HCT116 (cell line): ENCODE measurements around the gene SMTN. TPM values are rescaled to one million over a fixed set of nuclear protein-coding genes. Genes with fewer than 3 reads are reported as not detected.
"Not testable (repeated sequence)": the region's sequence is repeated elsewhere in the genome, so short reads cannot be mapped to it uniquely, and the experiment has no call there.

Experiments
- ATAC-seq: fragments of 200-7000 bp; cut with Tn5 transposase; 2 replicates; pipeline ENCODE4 v1.9.1; 2020; ENCODE audit warnings: mild to moderate bottlenecking, moderate library complexity
- BruUV-seq: library from RNA; stranded (reverse); fragments of 400-500 nt; replicated peaks from 2 replicates; lab custom pipeline; 2021; lab: Mats Ljungman, UMichigan
- CTCF ChIA-PET: fragments of 300-600 bp; sonication (Branson Sonifier 250); formaldehyde crosslinking; loops from one replicate; lab custom pipeline; 2021; ENCODE audit warnings: antibody characterized with exemption; lab: Charles Lee
- POLR2A ChIA-PET: fragments of 300-600, 350-600 bp; sonication (Branson Sonifier 250); formaldehyde crosslinking; loops from one replicate; lab custom pipeline; 2021; ENCODE audit warnings: antibody characterized with exemption; lab: Charles Lee
- RAD21 ChIA-PET, 2 experiments: fragments of 300-600 bp; sonication (Branson Sonifier 250); formaldehyde crosslinking; loops; one replicate each; lab custom pipeline; 2023; ENCODE audit warnings: low total read pairs in 2 of 2; ENCODE audit not compliant: uncharacterized antibody in 2 of 2, unreplicated experiment in 2 of 2, low non-redundant PET in 1 of 2; lab: Charles Lee
- DNase-seq: peaks from one replicate; pipeline ENCODE4 v3.0.0-alpha.2; 2010; ENCODE audit warnings: low read depth, low spot score
- H2AFZ ChIP-seq: fragments of 200-600 bp; shearing (Covaris generic), sonication (generic); 2 replicates; pipeline ENCODE4 v1.6.1; 2017; ENCODE audit warnings: low read depth, mixed run types, mixed read lengths, antibody characterized with exemption, low read length; ENCODE audit not compliant: poor library complexity, severe bottlenecking
- H3K27ac ChIP-seq: 2 replicates; pipeline ENCODE4 v1.5.1; 2012; ENCODE audit warnings: low read depth, low read length
- H3K27me3 ChIP-seq: fragments of 200-600 bp; sonication (generic); 2 replicates; pipeline ENCODE4 v1.6.1; 2016; ENCODE audit warnings: mixed run types, low read length, mixed read lengths; ENCODE audit not compliant: insufficient read depth
- H3K36me3 ChIP-seq, 2 experiments: fragments of 200-500 bp in 1 of 2; fragments of 200-600 bp in 1 of 2; sonication (Bioruptor generic) in 1 of 2; sonication (generic) in 1 of 2; 2 replicates each; pipeline versions ENCODE4 v1.5.1 to v1.6.1; 2014 to 2016; ENCODE audit warnings: low read length in 2 of 2, inconsistent platforms in 1 of 2, mixed read lengths in 1 of 2, mixed run types in 1 of 2; ENCODE audit not compliant: insufficient read depth in 2 of 2, control insufficient read depth in 1 of 2
- H3K4me1 ChIP-seq, 2 experiments: fragments of 200-600 bp in 1 of 2; sonication (generic) in 1 of 2; 2 replicates each; pipeline versions ENCODE4 v1.5.1 to v1.6.1; 2012 to 2017; ENCODE audit warnings: low read length in 2 of 2, inconsistent platforms in 1 of 2, mild to moderate bottlenecking in 1 of 2, mixed read lengths in 1 of 2, mixed run types in 1 of 2, moderate library complexity in 1 of 2; ENCODE audit not compliant: insufficient read depth in 2 of 2, control insufficient read depth in 1 of 2
- H3K4me2 ChIP-seq: fragments of 200-600 bp; sonication (generic); 2 replicates; pipeline ENCODE4 v1.6.1; 2017; ENCODE audit warnings: mixed run types, low read length, mixed read lengths
- H3K4me3 ChIP-seq, 2 experiments: fragments of 200-600 bp in 1 of 2; sonication (generic) in 1 of 2; replicated peaks in 1 of 2; 2 replicates each; pipeline ENCODE4 v1.5.1; 2011 to 2016; ENCODE audit warnings: low read length in 2 of 2, control low read depth in 1 of 2, low read depth in 1 of 2, mild to moderate bottlenecking in 1 of 2, mixed read lengths in 1 of 2, mixed run types in 1 of 2
- H3K79me2 ChIP-seq: fragments of 200-600 bp; sonication (generic); 2 replicates; pipeline ENCODE4 v1.6.1; 2017; ENCODE audit warnings: mild to moderate bottlenecking, mixed run types, low read length, moderate library complexity, mixed read lengths; ENCODE audit not compliant: insufficient read depth
- H3K9ac ChIP-seq: fragments of 200-600 bp; sonication (generic); 2 replicates; pipeline ENCODE4 v1.6.1; 2016; ENCODE audit warnings: low read length, mixed read lengths
- H3K9me2 ChIP-seq: fragments of 200-600 bp; sonication (generic), shearing (Covaris generic); 2 replicates; pipeline ENCODE4 v1.6.1; 2017; ENCODE audit warnings: mixed run types, mild to moderate bottlenecking, moderate library complexity; ENCODE audit not compliant: insufficient read depth
- H3K9me3 ChIP-seq, 2 experiments: fragments of 200-500 bp in 1 of 2; fragments of 200-600 bp in 1 of 2; sonication (Bioruptor generic) in 1 of 2; sonication (generic) in 1 of 2; 2 replicates each; pipeline ENCODE4 v1.6.1; 2014 to 2017; ENCODE audit warnings: low read length in 2 of 2, mixed read lengths in 2 of 2, inconsistent platforms in 1 of 2, low read depth in 1 of 2, mild to moderate bottlenecking in 1 of 2, mixed run types in 1 of 2, moderate library complexity in 1 of 2; ENCODE audit not compliant: control insufficient read depth in 1 of 2, insufficient read depth in 1 of 2
- H4K20me1 ChIP-seq: fragments of 200-600 bp; sonication (generic), shearing (Covaris generic); 2 replicates; pipeline ENCODE4 v1.6.1; 2017; ENCODE audit warnings: mixed run types, mild to moderate bottlenecking, moderate library complexity; ENCODE audit not compliant: insufficient read depth
- CBX3 ChIP-seq: IDR thresholded peaks from 2 replicates; pipeline ENCODE4 v1.6.1; 2012; ENCODE audit warnings: low read depth
- CEBPB ChIP-seq: IDR thresholded peaks from 2 replicates; pipeline ENCODE4 v1.6.1; 2012; ENCODE audit warnings: low read depth
- ELF1 ChIP-seq: IDR thresholded peaks from 2 replicates; pipeline ENCODE4 v1.6.1; 2012; ENCODE audit warnings: low read depth, borderline replicate concordance
- FOSL1 ChIP-seq: IDR thresholded peaks from 2 replicates; pipeline ENCODE4 v1.6.1; 2012; ENCODE audit warnings: low read depth
- MAX ChIP-seq: IDR thresholded peaks from 2 replicates; pipeline ENCODE4 v1.6.1; 2012
- SRF ChIP-seq: IDR thresholded peaks from 2 replicates; pipeline ENCODE4 v1.6.1; 2012; ENCODE audit warnings: low read depth
- TCF7L2 ChIP-seq: IDR thresholded peaks from 2 replicates; pipeline ENCODE4 v1.7.0; 2011; ENCODE audit warnings: borderline replicate concordance, inconsistent platforms; ENCODE audit not compliant: insufficient read depth, insufficient read length; ENCODE audit errors: extremely low read depth
- ZFX ChIP-seq: fragments of 450-650 bp; IDR thresholded peaks from 2 replicates; pipeline ENCODE4 v1.6.1; 2017
- intact Hi-C: fragments of 100-400 bp; cut with micrococcal nuclease; formaldehyde crosslinking; loops from 2 replicates; pipeline ENCODE4 v1.10.0; 2022
- total RNA-seq: library from RNA; stranded (reverse); gene quantifications from one replicate; pipeline ENCODE4 v1.2.1, GENCODE V29; 2021; ENCODE audit not compliant: unreplicated experiment

The SMTN gene
- total RNA-seq, 1 experiment from 2014 or later = 148 TPM

- RAD21 ChIA-PET = no interaction called here
- Histone ChIP-seq H2AFZ (no peak overlapping the region), H3K4me3 (no peak overlapping the region), H3K9me3 (no peaks in the 10 kb centered on the region), H3K9ac (no peak overlapping the region), H3K36me3 (peaks cover 35 to 59% of the 10 kb centered on the region in 2 experiments), H3K9me2 (no peaks in the 10 kb centered on the region), H3K4me1 (peaks cover 0 to 5% of the 10 kb centered on the region in 2 experiments; a peak in 2 of 4 replicates), H3K27ac (no peak overlapping the region), H4K20me1 (no peaks in the 10 kb centered on the region), H3K79me2 (no peaks in the 10 kb centered on the region), H3K4me2 (no peak overlapping the region), H3K27me3 (no peaks in the 10 kb centered on the region)
- no TSS peak for BruUV-seq
- CTCF ChIA-PET = interaction anchor here (1.9 kb wide), 1 partner anchor 10 kb away, joined by 14 read pairs; the partner anchor contains the start of gene SELENOM
- POLR2A ChIA-PET = interaction anchor here (1.6 to 2.3 kb wide), 2 partner anchors 12 to 14 kb away, joined by 4 to 8 read pairs; no protein-coding TSS in a partner anchor
- ATAC-seq (no peak), DNase-seq (no peak)
- intact Hi-C loops = no loop called here
- TF ChIP-seq CBX3 (no peak), CEBPB (no peak), TCF7L2 (no peak), MAX (no peak), ELF1 (no peak), SRF (no peak), FOSL1 (no peak), ZFX (no peak)
- TF ChIP-seq, all 23 proteins: peak for 0
Measured at GRCh38 chr22:31096657-31097279, 15.7 kb downstream of the SMTN start.

- H3K27ac ChIP-seq, H3K9me3 ChIP-seq, H3K4me2 ChIP-seq, H3K4me3 ChIP-seq, RAD21 ChIA-PET, H2AFZ ChIP-seq, H4K20me1 ChIP-seq, H3K9ac ChIP-seq, BruUV-seq, CTCF ChIA-PET, POLR2A ChIA-PET, H3K79me2 ChIP-seq, ATAC-seq, DNase-seq, H3K9me2 ChIP-seq, H3K27me3 ChIP-seq, intact Hi-C loops: not testable (repeated sequence)
- Histone ChIP-seq H3K4me1 (peaks cover 0 to 12% of the 10 kb centered on the region in 2 experiments; a peak in 2 of 4 replicates), H3K36me3 (peaks cover 31 to 57% of the 10 kb centered on the region in 2 experiments)
Measured at GRCh38 chr22:31097539-31097938, 16.4 kb downstream of the SMTN start.
